Ishikawa (cell line): ENCODE results near the gene MPST.
A peak's percentile ranks its signal among the peaks of the same experiment; 100 is the strongest.

Experiments
- CEBPB ChIP-seq: IDR thresholded peaks from 2 replicates; pipeline ENCODE4 v1.6.1; 2012
- CREB1 ChIP-seq: IDR thresholded peaks from 2 replicates; pipeline ENCODE4 v1.6.1; 2012; ENCODE audit warnings: low read depth
- EGR1 ChIP-seq: IDR thresholded peaks from 2 replicates; pipeline ENCODE4 v1.6.1; 2012
- EP300 ChIP-seq: IDR thresholded peaks from 2 replicates; pipeline ENCODE4 v1.6.1; 2012; ENCODE audit warnings: borderline replicate concordance
- FOXM1 ChIP-seq: IDR thresholded peaks from 2 replicates; pipeline ENCODE4 v1.6.1; 2012; ENCODE audit warnings: low read depth, borderline replicate concordance
- MAX ChIP-seq: IDR thresholded peaks from 2 replicates; pipeline ENCODE4 v1.6.1; 2012
- NFIC ChIP-seq: IDR thresholded peaks from 2 replicates; pipeline ENCODE4 v1.6.1; 2012
- RAD21 ChIP-seq: IDR thresholded peaks from 2 replicates; pipeline ENCODE4 v1.6.1; 2012; ENCODE audit warnings: low read depth
- TAF1 ChIP-seq: IDR thresholded peaks from 2 replicates; pipeline ENCODE4 v1.6.1; 2012; ENCODE audit warnings: low read depth, mild to moderate bottlenecking
- TCF12 ChIP-seq: IDR thresholded peaks from 2 replicates; pipeline ENCODE4 v1.6.1; 2012; ENCODE audit warnings: low read depth
- TEAD4 ChIP-seq: IDR thresholded peaks from 2 replicates; pipeline ENCODE4 v1.6.1; 2012
- YY1 ChIP-seq: IDR thresholded peaks from 2 replicates; pipeline ENCODE4 v1.6.1; 2012; ENCODE audit warnings: low read depth
- ZBTB7A ChIP-seq: IDR thresholded peaks from 2 replicates; pipeline ENCODE4 v1.6.1; 2012; ENCODE audit warnings: low read depth
- TF ChIP-seq, protein P1 (sequence below): IDR thresholded peaks from 2 replicates; pipeline ENCODE4 v1.6.1; 2012
- TF ChIP-seq, protein P2 (sequence below): IDR thresholded peaks from 2 replicates; pipeline ENCODE4 v1.6.1; 2012; ENCODE audit warnings: low read depth, mild to moderate bottlenecking

The MPST gene

GRCh38 chr22:37043828-37044538 is 24.4 kb downstream of the MPST start:
- TF ChIP-seq CREB1 (no peak), TCF12 (0 out of 2 replicates have a peak, but pooled peaks have one; percentile 19), RAD21 (peak; percentile 48; the same call in 1 of the 2 replicates)

- no peak for TF ChIP-seq EP300
- TF ChIP-seq TCF12 = no peak
Observed at GRCh38 chr22:37044634-37045625, 25.4 kb downstream of the MPST start.

DNA sequence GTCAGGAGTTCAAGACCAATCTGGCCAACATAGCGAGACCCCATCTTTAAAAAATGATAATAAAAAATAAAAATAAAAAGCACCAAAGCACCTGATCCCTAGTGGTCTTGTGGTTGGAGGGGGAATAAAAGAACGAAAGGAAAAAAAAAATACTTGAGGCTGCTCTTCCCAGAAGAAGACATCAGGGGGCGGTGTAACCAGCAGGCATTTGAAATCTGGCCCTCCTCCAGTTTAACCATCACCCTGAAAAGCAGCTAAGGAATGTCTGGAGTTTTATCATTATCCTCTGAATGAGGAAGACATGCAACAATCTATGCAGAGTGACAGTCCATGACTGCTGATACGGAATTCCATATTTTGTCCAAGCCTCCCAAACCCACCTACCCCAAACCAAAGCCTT is 26.4 kb downstream of the MPST start:
- TF ChIP-seq RAD21 (peak; percentile 43), CREB1 (no peak), TAF1 (no peak), NFIC (0 out of 2 replicates have a peak, but pooled peaks have one; percentile 37)

GRCh38 chr22:37046589-37046988 is 27.0 kb downstream of the MPST start:
- TF ChIP-seq TCF12 (no peak), NFIC (no peak), CEBPB (no peak), YY1 (no peak), RAD21 (no peak), MAX (no peak), EGR1 (no peak)

- no peak for TF ChIP-seq ZBTB7A
- TF ChIP-seq, protein P1, sequence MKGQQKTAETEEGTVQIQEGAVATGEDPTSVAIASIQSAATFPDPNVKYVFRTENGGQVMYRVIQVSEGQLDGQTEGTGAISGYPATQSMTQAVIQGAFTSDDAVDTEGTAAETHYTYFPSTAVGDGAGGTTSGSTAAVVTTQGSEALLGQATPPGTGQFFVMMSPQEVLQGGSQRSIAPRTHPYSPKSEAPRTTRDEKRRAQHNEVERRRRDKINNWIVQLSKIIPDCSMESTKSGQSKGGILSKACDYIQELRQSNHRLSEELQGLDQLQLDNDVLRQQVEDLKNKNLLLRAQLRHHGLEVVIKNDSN = no peak
- no peak for TF ChIP-seq CREB1
- no peak for TF ChIP-seq TCF12
- no peak for TF ChIP-seq YY1
- no peak for TF ChIP-seq EGR1
- TF ChIP-seq CEBPB = no peak
- no peak for TF ChIP-seq RAD21
- TF ChIP-seq, protein P2, sequence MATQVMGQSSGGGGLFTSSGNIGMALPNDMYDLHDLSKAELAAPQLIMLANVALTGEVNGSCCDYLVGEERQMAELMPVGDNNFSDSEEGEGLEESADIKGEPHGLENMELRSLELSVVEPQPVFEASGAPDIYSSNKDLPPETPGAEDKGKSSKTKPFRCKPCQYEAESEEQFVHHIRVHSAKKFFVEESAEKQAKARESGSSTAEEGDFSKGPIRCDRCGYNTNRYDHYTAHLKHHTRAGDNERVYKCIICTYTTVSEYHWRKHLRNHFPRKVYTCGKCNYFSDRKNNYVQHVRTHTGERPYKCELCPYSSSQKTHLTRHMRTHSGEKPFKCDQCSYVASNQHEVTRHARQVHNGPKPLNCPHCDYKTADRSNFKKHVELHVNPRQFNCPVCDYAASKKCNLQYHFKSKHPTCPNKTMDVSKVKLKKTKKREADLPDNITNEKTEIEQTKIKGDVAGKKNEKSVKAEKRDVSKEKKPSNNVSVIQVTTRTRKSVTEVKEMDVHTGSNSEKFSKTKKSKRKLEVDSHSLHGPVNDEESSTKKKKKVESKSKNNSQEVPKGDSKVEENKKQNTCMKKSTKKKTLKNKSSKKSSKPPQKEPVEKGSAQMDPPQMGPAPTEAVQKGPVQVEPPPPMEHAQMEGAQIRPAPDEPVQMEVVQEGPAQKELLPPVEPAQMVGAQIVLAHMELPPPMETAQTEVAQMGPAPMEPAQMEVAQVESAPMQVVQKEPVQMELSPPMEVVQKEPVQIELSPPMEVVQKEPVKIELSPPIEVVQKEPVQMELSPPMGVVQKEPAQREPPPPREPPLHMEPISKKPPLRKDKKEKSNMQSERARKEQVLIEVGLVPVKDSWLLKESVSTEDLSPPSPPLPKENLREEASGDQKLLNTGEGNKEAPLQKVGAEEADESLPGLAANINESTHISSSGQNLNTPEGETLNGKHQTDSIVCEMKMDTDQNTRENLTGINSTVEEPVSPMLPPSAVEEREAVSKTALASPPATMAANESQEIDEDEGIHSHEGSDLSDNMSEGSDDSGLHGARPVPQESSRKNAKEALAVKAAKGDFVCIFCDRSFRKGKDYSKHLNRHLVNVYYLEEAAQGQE = no peak
- no peak for TF ChIP-seq NFIC
- no peak for TF ChIP-seq EP300
- TF ChIP-seq TEAD4 = no peak
- no peak for TF ChIP-seq MAX
- TF ChIP-seq TAF1 = no peak
- no peak for TF ChIP-seq FOXM1
Observed at GRCh38 chr22:37047006-37047405, 27.5 kb downstream of the MPST start.

- TF ChIP-seq NFIC (no peak), TEAD4 (no peak), EGR1 (no peak), CREB1 (no peak)
- TF ChIP-seq, protein P2 = peak; percentile 27; the same call in 1 of the 2 replicates
- TF ChIP-seq, protein P1 = no peak
Observed at GRCh38 chr22:37048133-37048532, 28.6 kb downstream of the MPST start.
